Measurements from ENCODE around the gene CASP6.

The CASP6 gene

DNA sequence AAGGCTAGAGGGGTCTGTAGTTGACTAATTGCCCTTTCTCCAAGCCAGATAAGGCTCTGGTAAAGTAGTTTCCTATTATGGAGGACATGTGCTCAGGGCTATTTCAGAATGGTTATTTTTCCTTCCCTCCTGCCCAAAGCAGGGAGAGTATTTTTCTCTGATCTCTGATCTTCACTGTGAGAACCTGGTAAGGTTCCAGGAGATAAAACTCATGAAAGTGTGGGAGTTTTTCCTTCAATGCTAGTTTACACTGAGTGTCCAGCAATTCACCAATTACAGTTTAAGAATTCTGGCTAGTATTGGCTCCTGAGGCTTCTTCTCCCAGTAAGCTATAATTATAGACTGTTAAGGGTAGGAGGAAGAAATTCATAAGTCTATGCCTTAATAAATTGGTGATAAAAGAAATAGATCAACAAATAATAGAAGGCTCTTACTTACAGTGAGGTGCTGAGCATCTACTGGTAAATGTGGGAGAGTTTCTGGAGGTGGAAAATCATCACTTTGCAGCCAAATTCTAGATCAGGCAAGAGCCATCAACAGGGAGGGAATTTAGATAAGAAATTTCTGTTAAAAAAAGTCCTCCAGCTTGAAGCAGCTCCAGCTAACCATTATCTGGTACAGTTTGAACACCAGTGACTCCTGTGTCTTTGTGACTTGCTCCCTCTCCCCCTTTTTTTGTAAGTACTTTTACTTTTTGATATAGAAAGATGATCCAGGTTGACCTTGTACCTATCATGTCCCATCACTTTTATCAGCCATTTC lies 30.9 kb downstream of the CASP6 start:
- H3K9me3 ChIP-seq (ENCODE audit: control insufficient read depth, insufficient read depth, low read length) = no peaks in the 10 kb centered on the region; the same call in 1 of the 2 replicates
- no peak for DNase-seq (ENCODE audit: low read depth, low spot score)
- H3K27me3 ChIP-seq (ENCODE audit: control insufficient read depth, insufficient read depth, low read length) = no peaks in the 10 kb centered on the region
- H3K4me3 ChIP-seq (ENCODE audit: low read length) = no peak overlapping the region
- no peak overlapping the region for H3K27ac ChIP-seq (ENCODE audit: low read length)
- no peaks in the 10 kb centered on the region for H3K36me3 ChIP-seq (ENCODE audit: control insufficient read depth, insufficient read depth, low read length)
- H3K4me1 ChIP-seq (ENCODE audit: control insufficient read depth, insufficient read depth, low read length) = no peaks in the 10 kb centered on the region

DNA sequence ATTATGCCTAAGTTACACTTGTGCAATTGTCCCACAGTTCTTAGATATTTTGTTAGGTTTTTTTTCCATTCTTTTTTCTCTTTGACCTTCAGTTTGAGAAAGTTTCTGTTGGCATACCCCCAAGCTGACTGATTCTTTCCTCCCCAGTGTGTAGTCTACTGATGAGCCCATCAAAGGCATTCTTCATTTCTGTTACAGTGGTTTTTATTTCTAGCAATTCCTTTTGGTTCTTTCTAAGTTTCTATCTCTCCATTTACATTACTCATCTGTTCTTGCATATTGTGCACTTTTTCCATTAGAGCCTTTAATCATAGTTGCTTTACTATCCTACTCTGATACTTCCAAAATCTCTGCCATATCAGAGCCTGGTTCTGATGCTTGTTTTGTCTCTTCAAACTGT lies 31.9 kb downstream of the CASP6 start:
- Histone ChIP-seq H3K9me3 (ENCODE audit: control insufficient read depth, insufficient read depth, low read length) (no peaks in the 10 kb centered on the region), H3K36me3 (ENCODE audit: control insufficient read depth, insufficient read depth, low read length) (no peaks in the 10 kb centered on the region), H3K4me1 (ENCODE audit: control insufficient read depth, insufficient read depth, low read length) (no peaks in the 10 kb centered on the region), H3K27me3 (ENCODE audit: control insufficient read depth, insufficient read depth, low read length) (no peaks in the 10 kb centered on the region), H3K4me3 (ENCODE audit: low read length) (no peak overlapping the region), H3K27ac (ENCODE audit: low read length) (no peak overlapping the region)
- DNase-seq (ENCODE audit: low read depth, low spot score) = no peak

DNA sequence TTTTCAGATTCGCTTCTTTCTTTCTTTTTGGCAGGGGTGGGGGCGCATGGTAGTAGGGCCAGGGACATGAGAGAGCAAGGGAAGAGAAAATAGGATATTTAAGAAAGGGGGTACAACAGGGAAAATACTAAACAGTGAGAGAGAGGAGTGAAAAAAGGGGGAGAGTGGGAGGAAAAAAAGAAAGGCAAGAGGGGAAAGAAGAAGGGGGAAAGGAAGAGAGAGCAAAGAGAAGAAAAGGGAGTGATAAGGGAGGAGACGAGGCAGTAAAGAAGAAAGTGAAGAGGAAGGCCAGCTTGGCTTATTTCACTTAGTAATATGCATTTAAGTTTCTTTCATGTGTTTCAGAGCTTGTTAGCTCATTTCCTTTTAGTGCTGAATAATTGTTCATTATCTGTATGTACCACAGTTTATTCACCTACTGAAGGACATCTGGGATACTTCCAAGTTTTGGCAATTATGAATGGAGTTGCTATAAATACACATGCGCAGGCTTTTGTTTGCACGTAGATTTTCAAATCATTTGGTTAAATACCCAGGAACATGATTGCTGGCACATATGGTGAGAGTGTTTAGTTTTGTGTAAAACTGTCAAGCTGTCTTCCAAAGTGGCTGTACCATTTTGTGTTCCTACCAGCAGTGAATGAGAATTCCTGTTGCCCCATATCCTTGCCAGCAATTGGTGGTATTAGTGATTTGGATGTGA lies 37.3 kb downstream of the CASP6 start:
- peaks cover 1% of the 10 kb centered on the region for H3K4me1 ChIP-seq (ENCODE audit: control insufficient read depth, insufficient read depth, low read length)
- no CpG with 5 or more reads among the region's 5 CpGs for WGBS (ENCODE audit: insufficient coverage, insufficient read length)

DNA sequence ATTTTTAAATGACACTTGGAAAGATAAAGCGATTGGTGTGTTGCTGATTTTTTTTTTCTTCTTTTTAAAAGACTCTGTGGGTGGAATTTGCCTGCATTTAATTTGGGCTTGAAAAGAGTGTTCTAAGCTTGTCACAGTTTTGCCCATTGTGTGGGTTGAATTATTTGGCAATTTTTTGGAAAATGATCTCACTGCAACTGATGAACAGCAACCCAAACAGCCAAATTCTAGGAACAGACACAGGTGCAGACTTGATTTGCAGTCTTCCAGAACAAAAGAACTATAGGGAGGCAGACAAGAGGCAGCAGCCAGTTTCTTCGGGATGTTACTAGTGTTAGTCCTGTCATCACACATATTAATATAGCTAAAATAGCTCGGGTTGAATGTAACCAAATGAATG lies 40.5 kb downstream of the CASP6 start:
- no peak overlapping the region for H3K4me3 ChIP-seq (ENCODE audit: low read length)
- H3K9me3 ChIP-seq (ENCODE audit: control insufficient read depth, insufficient read depth, low read length) = peaks cover 3% of the 10 kb centered on the region; the same call in 1 of the 2 replicates
- no CpG with 5 or more reads among the region's 3 CpGs for whole genome bisulfite sequencing (ENCODE audit: insufficient coverage, insufficient read length)
- H3K36me3 ChIP-seq (ENCODE audit: control insufficient read depth, insufficient read depth, low read length) = no peaks in the 10 kb centered on the region
- H3K4me1 ChIP-seq (ENCODE audit: control insufficient read depth, insufficient read depth, low read length) = peaks cover 1% of the 10 kb centered on the region
- no peaks in the 10 kb centered on the region for H3K27me3 ChIP-seq (ENCODE audit: control insufficient read depth, insufficient read depth, low read length)
- no peak overlapping the region for H3K27ac ChIP-seq (ENCODE audit: low read length)
- no peak for DNase-seq (ENCODE audit: low read depth, low spot score)

More for the DNA sequence above, 37.3 kb downstream of the CASP6 start:
- Histone ChIP-seq H3K27ac (ENCODE audit: low read length) (no peak overlapping the region), H3K9me3 (ENCODE audit: control insufficient read depth, insufficient read depth, low read length) (peaks cover 3% of the 10 kb centered on the region; the same call in 1 of the 2 replicates), H3K4me3 (ENCODE audit: low read length) (no peak overlapping the region), H3K36me3 (ENCODE audit: control insufficient read depth, insufficient read depth, low read length) (no peaks in the 10 kb centered on the region), H3K27me3 (ENCODE audit: control insufficient read depth, insufficient read depth, low read length) (no peaks in the 10 kb centered on the region)
- no peak for DNase-seq (ENCODE audit: low read depth, low spot score)

DNA sequence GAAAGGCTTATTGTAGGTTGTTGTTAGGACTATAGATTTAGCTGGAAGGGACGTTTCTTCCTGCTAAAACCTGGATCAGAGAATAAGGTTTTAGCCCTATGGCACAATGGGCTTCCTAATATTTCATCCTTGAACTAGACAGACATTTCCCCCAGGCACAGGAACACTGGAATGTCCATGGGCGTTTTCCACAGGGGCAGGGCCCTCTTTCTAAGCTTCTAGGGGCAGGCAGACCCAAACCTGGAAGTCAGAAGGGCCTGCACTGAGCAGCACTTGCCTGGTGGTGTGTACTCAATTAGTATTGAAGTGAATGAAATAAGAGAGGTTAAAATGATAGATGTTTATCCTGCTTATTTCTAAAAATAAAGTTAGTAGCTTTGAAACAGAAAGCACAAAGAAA lies 41.1 kb downstream of the CASP6 start:
- DNase-seq (ENCODE audit: low read depth, low spot score) = no peak
- Histone ChIP-seq H3K9me3 (ENCODE audit: control insufficient read depth, insufficient read depth, low read length) (peaks cover 3% of the 10 kb centered on the region; the same call in 1 of the 2 replicates), H3K4me3 (ENCODE audit: low read length) (no peak overlapping the region), H3K4me1 (ENCODE audit: control insufficient read depth, insufficient read depth, low read length) (peaks cover 1% of the 10 kb centered on the region), H3K27ac (ENCODE audit: low read length) (no peak overlapping the region), H3K36me3 (ENCODE audit: control insufficient read depth, insufficient read depth, low read length) (no peaks in the 10 kb centered on the region), H3K27me3 (ENCODE audit: control insufficient read depth, insufficient read depth, low read length) (no peaks in the 10 kb centered on the region)
- no CpG with 5 or more reads among the region's 2 CpGs for WGBS (ENCODE audit: insufficient coverage, insufficient read length)

DNA sequence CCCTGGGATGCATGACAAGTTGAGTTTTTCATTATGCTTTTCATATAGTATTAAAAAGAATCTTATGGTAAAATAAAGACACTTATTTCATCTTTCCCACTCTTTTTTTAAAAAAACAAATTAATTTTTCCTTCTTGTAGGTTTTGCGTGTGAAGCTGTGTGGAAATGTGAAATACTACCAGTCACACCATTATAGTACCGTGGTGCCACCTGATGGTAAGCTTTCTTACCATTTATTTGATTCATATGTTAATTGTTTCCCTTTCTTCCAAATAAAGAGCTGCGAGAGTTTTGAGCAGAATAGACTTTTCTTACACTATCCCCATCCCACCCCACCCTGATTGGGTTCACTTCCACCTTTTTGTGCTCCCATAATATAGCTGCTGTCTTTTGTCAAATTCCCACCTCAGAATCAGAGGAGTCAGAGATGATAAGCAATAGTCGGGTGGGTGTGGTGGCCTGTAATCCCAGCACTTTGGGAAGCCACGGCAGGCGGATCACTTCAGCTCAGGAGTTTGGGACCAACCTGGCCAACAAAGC lies 44.3 kb downstream of the CASP6 start:
- Histone ChIP-seq H3K36me3 (ENCODE audit: control insufficient read depth, insufficient read depth, low read length) (no peaks in the 10 kb centered on the region), H3K27ac (ENCODE audit: low read length) (no peak overlapping the region), H3K4me1 (ENCODE audit: control insufficient read depth, insufficient read depth, low read length) (peaks cover 1% of the 10 kb centered on the region), H3K4me3 (ENCODE audit: low read length) (no peak overlapping the region), H3K27me3 (ENCODE audit: control insufficient read depth, insufficient read depth, low read length) (no peaks in the 10 kb centered on the region), H3K9me3 (ENCODE audit: control insufficient read depth, insufficient read depth, low read length) (peaks cover 3% of the 10 kb centered on the region; the same call in 1 of the 2 replicates)
- WGBS (ENCODE audit: insufficient coverage, insufficient read length) = no CpG with 5 or more reads among the region's 6 CpGs
- DNase-seq (ENCODE audit: low read depth, low spot score) = no peak

DNA sequence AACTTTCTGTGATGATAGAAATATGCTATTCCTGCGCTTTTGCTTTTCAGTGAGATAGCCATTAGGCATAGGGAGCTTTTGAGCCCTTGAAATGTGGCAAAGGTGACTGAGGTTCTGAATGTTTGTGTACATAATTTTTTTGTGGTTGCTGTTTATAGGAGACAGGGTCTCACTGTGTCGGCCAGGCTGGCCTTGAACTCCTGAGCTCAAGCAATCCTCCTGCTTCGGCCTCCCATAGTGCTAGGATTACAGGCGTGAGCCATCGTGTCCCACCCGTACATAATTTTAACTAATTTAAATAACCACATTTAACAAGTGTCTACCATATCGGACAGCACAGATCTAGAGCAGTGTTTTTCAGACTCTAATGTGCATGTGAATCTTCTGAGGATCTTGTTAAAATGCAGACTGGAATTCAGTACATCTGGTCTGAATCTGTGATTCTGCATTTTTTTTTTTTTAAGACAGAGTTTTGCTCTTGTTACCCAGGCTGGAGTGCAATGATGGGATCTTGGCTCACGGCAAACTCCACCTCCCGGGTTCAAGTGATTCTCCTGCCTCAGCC lies 45.3 kb downstream of the CASP6 start:
- H3K27ac ChIP-seq (ENCODE audit: low read length) = no peak overlapping the region
- H3K9me3 ChIP-seq (ENCODE audit: control insufficient read depth, insufficient read depth, low read length) = no peaks in the 10 kb centered on the region
- H3K4me1 ChIP-seq (ENCODE audit: control insufficient read depth, insufficient read depth, low read length) = no peaks in the 10 kb centered on the region; the same call in none of the 2 replicates
- no CpG with 5 or more reads among the region's 9 CpGs for WGBS (ENCODE audit: insufficient coverage, insufficient read length)
- no peak for DNase-seq (ENCODE audit: low read depth, low spot score)
- no peaks in the 10 kb centered on the region for H3K27me3 ChIP-seq (ENCODE audit: control insufficient read depth, insufficient read depth, low read length)
- no peaks in the 10 kb centered on the region for H3K36me3 ChIP-seq (ENCODE audit: control insufficient read depth, insufficient read depth, low read length)
- H3K4me3 ChIP-seq (ENCODE audit: low read length) = no peak overlapping the region

DNA sequence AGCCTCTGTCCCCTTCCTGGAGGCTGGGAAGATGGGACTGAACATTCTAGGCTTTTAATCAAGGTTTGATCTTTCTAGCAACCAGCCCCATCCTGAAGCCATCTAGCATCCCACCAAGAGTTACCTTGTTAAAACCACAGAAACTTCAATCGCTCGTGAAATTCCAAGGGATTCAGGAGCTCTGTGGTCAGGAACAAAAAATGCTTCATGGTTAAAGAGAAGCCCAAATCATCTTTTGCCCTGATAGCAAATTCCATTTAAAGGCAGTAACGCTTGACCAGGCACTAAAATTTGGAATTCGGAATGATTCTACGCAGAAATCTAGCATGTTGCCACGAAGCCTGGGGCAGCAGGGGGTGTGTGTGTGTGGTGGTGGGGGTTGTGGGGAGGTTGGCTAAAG lies 47.8 kb downstream of the CASP6 start:
- Histone ChIP-seq H3K4me1 (ENCODE audit: control insufficient read depth, insufficient read depth, low read length) (no peaks in the 10 kb centered on the region; the same call in 1 of the 2 replicates), H3K27me3 (ENCODE audit: control insufficient read depth, insufficient read depth, low read length) (no peaks in the 10 kb centered on the region), H3K27ac (ENCODE audit: low read length) (no peak overlapping the region), H3K9me3 (ENCODE audit: control insufficient read depth, insufficient read depth, low read length) (no peaks in the 10 kb centered on the region), H3K36me3 (ENCODE audit: control insufficient read depth, insufficient read depth, low read length) (no peaks in the 10 kb centered on the region), H3K4me3 (ENCODE audit: low read length) (no peak overlapping the region)
- no CpG with 5 or more reads among the region's 6 CpGs for WGBS (ENCODE audit: insufficient coverage, insufficient read length)
- no peak for DNase-seq (ENCODE audit: low read depth, low spot score)

DNA sequence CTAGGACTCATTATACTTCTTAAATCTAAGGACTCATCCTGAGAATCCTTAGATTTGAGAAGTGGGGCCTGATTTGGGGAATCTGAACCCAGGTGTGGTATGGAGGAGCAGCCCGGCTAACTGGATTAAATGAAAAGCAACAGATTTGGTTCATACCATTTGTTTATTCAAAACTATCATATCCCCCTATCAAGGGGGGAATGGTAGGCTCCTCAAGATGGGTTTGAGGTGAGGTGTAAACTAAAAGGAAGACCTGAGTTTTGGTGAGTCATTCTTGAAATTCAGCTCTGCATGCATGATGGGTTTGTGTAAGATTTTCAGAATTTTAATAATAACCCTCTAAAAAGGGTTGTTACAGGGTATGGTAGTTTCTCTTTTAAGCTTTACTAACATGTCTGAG lies 53.4 kb downstream of the CASP6 start:
- H3K27ac ChIP-seq (ENCODE audit: low read length) = no peak overlapping the region

DNA sequence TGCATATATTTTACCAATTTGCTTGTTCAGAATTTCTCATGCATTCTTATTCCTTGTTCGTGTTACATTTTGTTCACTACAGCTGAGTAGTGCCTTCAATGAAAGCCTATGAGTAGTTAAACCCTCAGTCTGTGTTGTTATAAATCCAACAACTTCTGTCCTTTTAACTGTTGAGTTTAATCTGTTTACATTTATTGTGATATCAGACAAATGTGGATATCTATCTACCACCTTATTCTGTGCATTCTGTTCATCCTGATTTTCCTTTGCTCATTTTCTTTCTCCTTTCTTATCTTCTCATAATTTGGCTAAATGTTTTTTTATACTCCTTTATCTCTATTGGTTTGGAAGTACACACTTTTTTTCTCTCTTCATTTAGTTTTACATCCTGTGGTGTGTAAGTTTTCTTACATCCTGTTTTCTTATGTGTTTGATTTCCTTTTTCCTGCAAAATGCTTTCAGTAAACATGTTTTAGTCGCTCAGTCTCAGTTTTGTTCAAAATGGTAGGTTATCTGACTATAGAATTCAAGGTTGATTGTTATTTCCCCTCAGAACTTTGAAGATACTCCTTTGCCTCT lies 54.2 kb downstream of the CASP6 start:
- no peaks in the 10 kb centered on the region for H3K9me3 ChIP-seq (ENCODE audit: control insufficient read depth, insufficient read depth, low read length)
- WGBS (ENCODE audit: insufficient coverage, insufficient read length) = no CpG with 5 or more reads among the region's 2 CpGs
- H3K27ac ChIP-seq (ENCODE audit: low read length) = no peak overlapping the region
- no peak overlapping the region for H3K4me3 ChIP-seq (ENCODE audit: low read length)
- H3K4me1 ChIP-seq (ENCODE audit: control insufficient read depth, insufficient read depth, low read length) = no peaks in the 10 kb centered on the region
- no peak for DNase-seq (ENCODE audit: low read depth, low spot score)
- H3K27me3 ChIP-seq (ENCODE audit: control insufficient read depth, insufficient read depth, low read length) = no peaks in the 10 kb centered on the region
- H3K36me3 ChIP-seq (ENCODE audit: control insufficient read depth, insufficient read depth, low read length) = no peaks in the 10 kb centered on the region

More for the DNA sequence above, 53.4 kb downstream of the CASP6 start:
- H3K9me3 ChIP-seq (ENCODE audit: control insufficient read depth, insufficient read depth, low read length) = no peaks in the 10 kb centered on the region
- DNase-seq (ENCODE audit: low read depth, low spot score) = no peak
- H3K27me3 ChIP-seq (ENCODE audit: control insufficient read depth, insufficient read depth, low read length) = no peaks in the 10 kb centered on the region
- no peak overlapping the region for H3K4me3 ChIP-seq (ENCODE audit: low read length)
- WGBS (ENCODE audit: insufficient coverage, insufficient read length) = no CpG with 5 or more reads among the region's 1 CpG
- H3K36me3 ChIP-seq (ENCODE audit: control insufficient read depth, insufficient read depth, low read length) = no peaks in the 10 kb centered on the region
- no peaks in the 10 kb centered on the region for H3K4me1 ChIP-seq (ENCODE audit: control insufficient read depth, insufficient read depth, low read length)

Measured in iPS DF 6.9 (cell line).